ENCODE data around the gene GABRB2.

Gene GABRB2

GRCh38 chr5:161387121-161387520 is 159.4 kb downstream of the GABRB2 start:
- no peaks in the 10 kb centered on the region for H3K36me3 Mint-ChIP-seq

GRCh38 chr5:161385027-161385426 is 161.5 kb downstream of the GABRB2 start:
- Mint-ChIP-seq H3K4me1 (no peaks in the 10 kb centered on the region), H3K27ac (no peak overlapping the region), H3K36me3 (no peaks in the 10 kb centered on the region), H3K9me3 (peaks cover 1% of the 10 kb centered on the region), H3K27me3 (no peaks in the 10 kb centered on the region), H3K4me3 (no peak overlapping the region)
- CTCF ChIA-PET: no interaction called here
- DNase-seq: no peak

More at GRCh38 chr5:161387121-161387520, 159.4 kb downstream of the GABRB2 start:
- CTCF ChIA-PET: no interaction called here
- Mint-ChIP-seq H3K4me1 (no peaks in the 10 kb centered on the region), H3K27ac (no peak overlapping the region), H3K9me3 (peaks cover 1% of the 10 kb centered on the region), H3K27me3 (no peaks in the 10 kb centered on the region), H3K4me3 (no peak overlapping the region)
- DNase-seq: no peak

- DNase-seq: no peak
- peaks cover 1% of the 10 kb centered on the region for H3K9me3 Mint-ChIP-seq
- no peak overlapping the region for H3K4me3 Mint-ChIP-seq
- H3K4me1 Mint-ChIP-seq: no peaks in the 10 kb centered on the region
- H3K27ac Mint-ChIP-seq: no peak overlapping the region
- no peaks in the 10 kb centered on the region for H3K36me3 Mint-ChIP-seq
- no peaks in the 10 kb centered on the region for H3K27me3 Mint-ChIP-seq
- CTCF ChIA-PET: no interaction called here
These were observed 163.8 kb downstream of the GABRB2 start for GRCh38 chr5:161382685-161383084.

- H3K9me3 Mint-ChIP-seq: peaks cover 1% of the 10 kb centered on the region
- H3K27ac Mint-ChIP-seq: no peak overlapping the region
- no peaks in the 10 kb centered on the region for H3K36me3 Mint-ChIP-seq
- H3K4me3 Mint-ChIP-seq: no peak overlapping the region
- no peak for DNase-seq
- CTCF ChIA-PET: no interaction called here
- H3K4me1 Mint-ChIP-seq: no peaks in the 10 kb centered on the region
- no peaks in the 10 kb centered on the region for H3K27me3 Mint-ChIP-seq
These were observed 166.0 kb downstream of the GABRB2 start for GRCh38 chr5:161380486-161380885.

GRCh38 chr5:161378701-161379100 is 167.8 kb downstream of the GABRB2 start:
- H3K4me3 Mint-ChIP-seq: no peak overlapping the region
- no peaks in the 10 kb centered on the region for H3K9me3 Mint-ChIP-seq
- CTCF ChIA-PET: no interaction called here
- no peak overlapping the region for H3K27ac Mint-ChIP-seq
- H3K36me3 Mint-ChIP-seq: no peaks in the 10 kb centered on the region
- no peaks in the 10 kb centered on the region for H3K27me3 Mint-ChIP-seq
- DNase-seq: no peak
- H3K4me1 Mint-ChIP-seq: no peaks in the 10 kb centered on the region

GRCh38 chr5:161376034-161376433 is 170.5 kb downstream of the GABRB2 start:
- no peaks in the 10 kb centered on the region for H3K36me3 Mint-ChIP-seq
- no peak overlapping the region for H3K4me3 Mint-ChIP-seq
- no peak for DNase-seq
- no peaks in the 10 kb centered on the region for H3K27me3 Mint-ChIP-seq
- CTCF ChIA-PET: no interaction called here
- no peaks in the 10 kb centered on the region for H3K9me3 Mint-ChIP-seq
- H3K27ac Mint-ChIP-seq: no peak overlapping the region
- no peaks in the 10 kb centered on the region for H3K4me1 Mint-ChIP-seq

- Mint-ChIP-seq H3K9me3 (no peaks in the 10 kb centered on the region), H3K4me1 (no peaks in the 10 kb centered on the region), H3K4me3 (no peak overlapping the region), H3K36me3 (no peaks in the 10 kb centered on the region), H3K27me3 (no peaks in the 10 kb centered on the region), H3K27ac (no peak overlapping the region)
- CTCF ChIA-PET: no interaction called here
- DNase-seq: no peak
These were observed 173.2 kb downstream of the GABRB2 start for GRCh38 chr5:161373345-161373707.

- Mint-ChIP-seq H3K4me1 (no peaks in the 10 kb centered on the region), H3K27ac (no peak overlapping the region), H3K9me3 (no peaks in the 10 kb centered on the region), H3K4me3 (no peak overlapping the region), H3K36me3 (no peaks in the 10 kb centered on the region), H3K27me3 (no peaks in the 10 kb centered on the region)
- CTCF ChIA-PET: no interaction called here
- DNase-seq: no peak
These were observed 173.7 kb downstream of the GABRB2 start for GRCh38 chr5:161372682-161373344.

- Mint-ChIP-seq H3K4me3 (no peak overlapping the region), H3K27ac (no peak overlapping the region), H3K9me3 (no peaks in the 10 kb centered on the region), H3K36me3 (no peaks in the 10 kb centered on the region), H3K4me1 (no peaks in the 10 kb centered on the region), H3K27me3 (no peaks in the 10 kb centered on the region)
- DNase-seq: no peak
- CTCF ChIA-PET: no interaction called here
These were observed 177.5 kb downstream of the GABRB2 start for GRCh38 chr5:161369022-161369421.

- CTCF ChIA-PET: no interaction called here
- no peak overlapping the region for H3K27ac Mint-ChIP-seq
These were observed 188.1 kb downstream of the GABRB2 start for GRCh38 chr5:161358446-161358845.

GRCh38 chr5:161344234-161344633 is 202.3 kb downstream of the GABRB2 start:
- no peak for DNase-seq
- CTCF ChIA-PET: no interaction called here
- Mint-ChIP-seq H3K4me1 (no peaks in the 10 kb centered on the region), H3K27ac (no peak overlapping the region), H3K36me3 (no peaks in the 10 kb centered on the region), H3K9me3 (no peaks in the 10 kb centered on the region), H3K27me3 (no peaks in the 10 kb centered on the region), H3K4me3 (no peak overlapping the region)

More at GRCh38 chr5:161358446-161358845, 188.1 kb downstream of the GABRB2 start:
- no peak for DNase-seq
- Mint-ChIP-seq H3K27me3 (no peaks in the 10 kb centered on the region), H3K4me1 (no peaks in the 10 kb centered on the region), H3K4me3 (no peak overlapping the region), H3K9me3 (peaks cover 3% of the 10 kb centered on the region), H3K36me3 (no peaks in the 10 kb centered on the region)

- H3K36me3 Mint-ChIP-seq: no peaks in the 10 kb centered on the region
- H3K27ac Mint-ChIP-seq: no peak overlapping the region
- H3K4me1 Mint-ChIP-seq: no peaks in the 10 kb centered on the region
- CTCF ChIA-PET: no interaction called here
- DNase-seq: no peak
- H3K9me3 Mint-ChIP-seq: no peaks in the 10 kb centered on the region
- no peaks in the 10 kb centered on the region for H3K27me3 Mint-ChIP-seq
- no peak overlapping the region for H3K4me3 Mint-ChIP-seq
These were observed 203.6 kb downstream of the GABRB2 start for GRCh38 chr5:161342886-161343285.

- Mint-ChIP-seq H3K27me3 (no peaks in the 10 kb centered on the region), H3K4me3 (no peak overlapping the region), H3K4me1 (no peaks in the 10 kb centered on the region), H3K9me3 (no peaks in the 10 kb centered on the region), H3K36me3 (no peaks in the 10 kb centered on the region), H3K27ac (no peak overlapping the region)
- DNase-seq: no peak
- CTCF ChIA-PET: no interaction called here
These were observed 206.5 kb downstream of the GABRB2 start for GRCh38 chr5:161340012-161340411.

- CTCF ChIA-PET: no interaction called here
- Mint-ChIP-seq H3K27ac (no peak overlapping the region), H3K4me3 (no peak overlapping the region), H3K27me3 (no peaks in the 10 kb centered on the region), H3K9me3 (peaks cover 7% of the 10 kb centered on the region), H3K4me1 (no peaks in the 10 kb centered on the region), H3K36me3 (no peaks in the 10 kb centered on the region)
- no peak for DNase-seq
These were observed 213.2 kb downstream of the GABRB2 start for GRCh38 chr5:161333194-161333880.

GRCh38 chr5:161332343-161332742 is 214.2 kb downstream of the GABRB2 start:
- no peaks in the 10 kb centered on the region for H3K4me1 Mint-ChIP-seq
- no peak for DNase-seq
- H3K36me3 Mint-ChIP-seq: no peaks in the 10 kb centered on the region
- peaks cover 7% of the 10 kb centered on the region for H3K9me3 Mint-ChIP-seq
- H3K27ac Mint-ChIP-seq: no peak overlapping the region
- H3K27me3 Mint-ChIP-seq: no peaks in the 10 kb centered on the region
- CTCF ChIA-PET: no interaction called here
- H3K4me3 Mint-ChIP-seq: no peak overlapping the region
